Ovary (tissue), 9 donors: ENCODE results near the gene POLA2. TPM values are rescaled to one million over a fixed set of nuclear protein-coding genes. Genes with fewer than 3 reads are reported as not detected.
A peak's percentile ranks its signal among the peaks of the same experiment; 100 is the strongest.

Experiments
- DNase-seq, 5 donors: peaks; one replicate each; pipeline ENCODE4 v3.0.0-alpha.2; 2019 to 2020
- H3K27ac ChIP-seq, 2 donors: fragments of 200-600 bp; one replicate each; pipeline versions ENCODE4 v1.5.1 to v1.8.0; 2019 to 2022
- H3K27me3 ChIP-seq: fragments of 200-600 bp; one replicate; pipeline ENCODE4 v1.8.0; 2022
- H3K36me3 ChIP-seq: fragments of 200-600 bp; sonication (generic); one replicate; pipeline ENCODE4 v1.5.1; 2019
- H3K4me1 ChIP-seq: one replicate; pipeline ENCODE4 v1.8.1; 2013; ENCODE audit warnings: mild to moderate bottlenecking, moderate library complexity; ENCODE audit not compliant: insufficient read depth
- H3K4me3 ChIP-seq: fragments of 200-600 bp; sonication (generic); one replicate; pipeline ENCODE4 v1.5.1; 2017
- H3K9me3 ChIP-seq, 2 donors: fragments of 200-600 bp in 1 of 2; sonication (generic) in 1 of 2; one replicate each; pipeline versions ENCODE4 v1.5.1 to v1.8.1; 2013 to 2019; ENCODE audit warnings: mild to moderate bottlenecking in 1 of 2, moderate library complexity in 1 of 2
- CTCF ChIP-seq, 3 donors: fragments of 450-650 bp in 2 of 3; fragments of 200-600 bp in 1 of 3; IDR thresholded peaks; one replicate each; pipeline versions ENCODE4 v1.5.1 to v1.8.0; 2016 to 2022; ENCODE audit warnings: antibody characterized with exemption in 3 of 3, mild to moderate bottlenecking in 1 of 3
- EP300 ChIP-seq: sonication (generic); formaldehyde crosslinking; IDR thresholded peaks from one replicate; pipeline ENCODE4 v1.6.1; 2017; ENCODE audit warnings: antibody characterized with exemption
- POLR2A ChIP-seq: fragments of 450-650 bp; IDR thresholded peaks from one replicate; pipeline ENCODE4 v1.6.1; 2017; ENCODE audit warnings: antibody characterized with exemption, mild to moderate bottlenecking, moderate library complexity
- WGBS, 3 donors: extraction: QIAGEN DNeasy Blood & Tissue Kit in 1 of 3; methylation state at CpG; one replicate each; pipeline versions ENCODE4 v1.1.5 to v1.1.7; 2013 to 2017; 5-methylcytosine and 5-hydroxymethylcytosine counted together
- intact Hi-C, 4 donors: fragments of 100-400 bp; cut with DNase I; formaldehyde crosslinking; loops; one replicate each; pipeline versions ENCODE4 v1.11.0 to v1.15.1; 2022 to 2023
- polyA plus RNA-seq, 2 donors: library from polyadenylated mRNA; stranded (reverse); fragments of 200-250 nt in 1 of 2; fragments of 350-450 nt in 1 of 2; fragmentation: Illumina TruSeq in 1 of 2; extraction: RNeasy Lipid Tissue Mini Kit (QIAGEN cat#74804) in 1 of 2; gene quantifications; one replicate each; pipeline ENCODE4 v1.2.3, GENCODE V29; 2013 to 2014
- total RNA-seq, 7 donors: library from RNA; depleted of rRNA in 2 of 7; stranded (reverse); fragments of >200 nt in 2 of 7; fragmentation: NEBNext Ultra II Directional in 3 of 7; extraction: Animal tissue kit (Norgen Biotek cat#: 25700) in 3 of 7; gene quantifications; one replicate each; pipeline versions ENCODE4 v1.1.0 to v1.2.4, GENCODE V29; 2016 to 2023
- donor health status: DM: no; HTN: no; CAD: no; lungs with moderate emphysema.
- donor health status: DM: no; HTN: no; CAD: no.
- donor health status: Bipolar disorder and iron deficiency.
- donor health status: DM: yes; HTN: yes; CAD: no.
- donor health status: DM: no; HTN: no; CAD: no.
- donor health status: DM: yes; HTN: yes; CAD: no.

Gene POLA2
- total and polyA plus RNA-seq, 9 donors, result 4.5 to 13.3 (median 8.6) TPM

DNA sequence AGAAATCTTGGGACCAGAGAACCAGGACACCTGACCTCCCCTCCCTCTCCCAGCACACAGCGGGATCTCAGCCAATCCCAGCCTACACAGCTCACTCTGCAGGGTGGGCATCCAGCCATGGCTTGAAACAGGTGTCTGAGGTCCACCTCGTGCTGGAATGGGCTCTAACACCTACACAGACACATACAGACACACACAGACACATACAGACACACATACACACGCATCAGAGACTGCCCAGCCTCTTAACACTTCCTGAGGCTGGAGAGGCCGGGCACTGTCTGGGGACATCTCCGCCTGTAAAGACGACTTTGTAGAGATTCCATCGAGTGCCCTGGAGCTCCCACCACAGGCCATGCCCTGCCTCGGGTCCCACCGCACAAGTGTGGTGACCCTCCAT, 43.3 kb upstream of the POLA2 start:
- no peak for TF ChIP-seq POLR2A
- TF ChIP-seq CTCF (IDR thresholded peaks at IDR 0.05), result no peak
- no peak for TF ChIP-seq EP300
- Histone ChIP-seq H3K4me1 (no peaks in the 10 kb centered on the region), H3K4me3 (no peak overlapping the region), H3K27me3 (no peaks in the 10 kb centered on the region), H3K9me3 (no peaks in the 10 kb centered on the region), H3K36me3 (no peaks in the 10 kb centered on the region), H3K27ac (no peak overlapping the region)
- intact Hi-C loops, result no loop called here
- WGBS, 3 donors, result 81 to 84% (median 81%) methylated on average over 9 of the region's 9 CpGs
- DNase-seq, result no peak

- no peak for DNase-seq
- 50 to 57% (median 55%) methylated on average over 3 of the region's 3 CpGs for WGBS, 3 donors
- no peaks in the 10 kb centered on the region for H3K9me3 ChIP-seq
- TF ChIP-seq POLR2A (no peak), EP300 (no peak), CTCF (IDR thresholded peaks at IDR 0.05) (no peak)
- no peaks in the 10 kb centered on the region for H3K27me3 ChIP-seq
- H3K27ac ChIP-seq, result no peak overlapping the region
- no peaks in the 10 kb centered on the region for H3K36me3 ChIP-seq
- H3K4me3 ChIP-seq, result no peak overlapping the region
- no peaks in the 10 kb centered on the region for H3K4me1 ChIP-seq
- intact Hi-C loops, result no loop called here
Observed at GRCh38 chr11:65219930-65220213, 41.9 kb upstream of the POLA2 start.

DNA sequence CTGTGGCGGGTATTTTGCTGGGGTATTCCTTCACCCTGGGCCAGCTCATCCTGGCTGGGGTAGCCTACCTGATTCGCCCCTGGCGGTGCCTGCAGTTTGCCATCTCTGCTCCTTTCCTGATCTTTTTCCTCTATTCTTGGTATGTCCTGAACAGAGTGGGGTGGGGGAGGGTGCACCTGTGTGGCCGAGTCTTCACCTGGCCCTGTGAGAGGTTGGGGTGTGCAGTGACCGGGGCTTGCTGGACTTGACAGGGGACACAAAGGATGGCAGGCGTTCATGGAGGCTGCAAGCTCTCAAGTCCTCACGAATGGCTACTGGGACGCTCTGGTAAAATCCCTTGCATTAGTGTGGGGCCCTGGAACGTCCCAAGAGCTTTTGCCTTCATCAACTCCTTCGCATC, 40.7 kb upstream of the POLA2 start:
- WGBS, 3 donors, result 90 to 93% (median 92%) methylated on average over 10 of the region's 10 CpGs
- no peaks in the 10 kb centered on the region for H3K27me3 ChIP-seq
- no peak overlapping the region for H3K4me3 ChIP-seq
- intact Hi-C loops, result no loop called here
- no peaks in the 10 kb centered on the region for H3K36me3 ChIP-seq
- TF ChIP-seq EP300, result no peak
- no peak for TF ChIP-seq CTCF (IDR thresholded peaks at IDR 0.05)
- no peak for TF ChIP-seq POLR2A
- H3K4me1 ChIP-seq, result peaks cover 4% of the 10 kb centered on the region
- no peak overlapping the region for H3K27ac ChIP-seq
- no peak for DNase-seq
- no peaks in the 10 kb centered on the region for H3K9me3 ChIP-seq

DNA sequence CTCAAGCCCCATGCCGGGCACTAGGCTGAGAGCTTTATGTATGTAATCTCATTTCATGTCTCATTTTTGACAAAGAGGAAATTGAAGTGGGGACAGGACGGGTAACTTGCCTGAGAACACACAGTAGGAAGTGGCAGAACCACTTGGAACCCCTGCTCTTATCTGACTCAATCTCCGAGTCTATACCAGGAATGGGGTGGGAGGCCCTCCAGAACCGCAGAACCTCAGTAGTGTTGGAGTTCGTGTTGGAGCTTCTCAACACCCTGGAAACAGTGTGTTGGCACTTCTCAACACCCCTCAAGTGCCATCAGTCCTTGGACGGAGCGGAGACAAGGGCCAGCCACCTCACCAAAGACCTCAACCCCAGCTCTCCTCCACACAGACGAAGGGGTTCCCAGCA, 38.8 kb upstream of the POLA2 start:
- Histone ChIP-seq H3K4me1 (peaks cover 4% of the 10 kb centered on the region), H3K36me3 (no peaks in the 10 kb centered on the region), H3K4me3 (no peak overlapping the region), H3K27ac (no peak overlapping the region), H3K27me3 (no peaks in the 10 kb centered on the region), H3K9me3 (no peaks in the 10 kb centered on the region)
- 86 to 90% (median 89%) methylated on average over 8 of the region's 8 CpGs for WGBS, 3 donors
- DNase-seq, result no peak
- intact Hi-C loops, result no loop called here
- TF ChIP-seq CTCF (IDR thresholded peaks at IDR 0.05) (no peak), EP300 (no peak), POLR2A (no peak)

DNA sequence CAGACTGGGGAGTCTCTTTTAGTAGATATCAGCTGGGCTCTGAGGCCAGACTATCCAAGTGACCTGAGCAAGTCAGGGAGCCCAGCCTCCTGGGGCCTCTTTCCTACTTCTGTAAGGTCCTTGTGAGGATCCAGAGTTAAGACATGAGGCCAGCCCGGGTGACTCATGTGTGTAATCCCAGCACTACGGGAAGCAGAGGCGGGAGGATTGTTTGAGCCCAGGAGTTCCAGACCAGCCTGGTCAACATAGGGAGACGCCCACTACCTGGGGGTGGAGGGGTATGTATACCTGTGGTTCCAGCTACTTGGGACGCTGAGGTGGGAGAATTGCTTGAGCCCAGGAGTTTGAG, 36.9 kb upstream of the POLA2 start:
- 44 to 51% (median 48%) methylated on average over 5 of the region's 5 CpGs for WGBS, 3 donors
- H3K4me3 ChIP-seq, result no peak overlapping the region
- H3K36me3 ChIP-seq, result no peaks in the 10 kb centered on the region
- intact Hi-C loops, result no loop called here
- peak in 3 of 5 donors; percentile 26 to 57 (median 44) for DNase-seq
- no peaks in the 10 kb centered on the region for H3K9me3 ChIP-seq
- TF ChIP-seq EP300 (no peak), POLR2A (no peak), CTCF (IDR thresholded peaks at IDR 0.05) (no peak)
- H3K27me3 ChIP-seq, result no peaks in the 10 kb centered on the region
- H3K27ac ChIP-seq, result no peak overlapping the region
- peaks cover 4% of the 10 kb centered on the region for H3K4me1 ChIP-seq
